CD4-positive, alpha-beta T cell treated with Interleukin-12 subunit alpha and Interleukin-12 subunit beta, for 1 hour (primary cell): ENCODE data around the gene BTLA.
"Not testable (repeated sequence)": the region's sequence is repeated elsewhere in the genome, so short reads cannot be mapped to it uniquely, and the experiment has no call there.

Experiments
- DNase-seq: peaks from one replicate; pipeline ENCODE4 v3.0.0-alpha.2; 2020

Gene BTLA, protein sequence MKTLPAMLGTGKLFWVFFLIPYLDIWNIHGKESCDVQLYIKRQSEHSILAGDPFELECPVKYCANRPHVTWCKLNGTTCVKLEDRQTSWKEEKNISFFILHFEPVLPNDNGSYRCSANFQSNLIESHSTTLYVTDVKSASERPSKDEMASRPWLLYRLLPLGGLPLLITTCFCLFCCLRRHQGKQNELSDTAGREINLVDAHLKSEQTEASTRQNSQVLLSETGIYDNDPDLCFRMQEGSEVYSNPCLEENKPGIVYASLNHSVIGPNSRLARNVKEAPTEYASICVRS

DNA sequence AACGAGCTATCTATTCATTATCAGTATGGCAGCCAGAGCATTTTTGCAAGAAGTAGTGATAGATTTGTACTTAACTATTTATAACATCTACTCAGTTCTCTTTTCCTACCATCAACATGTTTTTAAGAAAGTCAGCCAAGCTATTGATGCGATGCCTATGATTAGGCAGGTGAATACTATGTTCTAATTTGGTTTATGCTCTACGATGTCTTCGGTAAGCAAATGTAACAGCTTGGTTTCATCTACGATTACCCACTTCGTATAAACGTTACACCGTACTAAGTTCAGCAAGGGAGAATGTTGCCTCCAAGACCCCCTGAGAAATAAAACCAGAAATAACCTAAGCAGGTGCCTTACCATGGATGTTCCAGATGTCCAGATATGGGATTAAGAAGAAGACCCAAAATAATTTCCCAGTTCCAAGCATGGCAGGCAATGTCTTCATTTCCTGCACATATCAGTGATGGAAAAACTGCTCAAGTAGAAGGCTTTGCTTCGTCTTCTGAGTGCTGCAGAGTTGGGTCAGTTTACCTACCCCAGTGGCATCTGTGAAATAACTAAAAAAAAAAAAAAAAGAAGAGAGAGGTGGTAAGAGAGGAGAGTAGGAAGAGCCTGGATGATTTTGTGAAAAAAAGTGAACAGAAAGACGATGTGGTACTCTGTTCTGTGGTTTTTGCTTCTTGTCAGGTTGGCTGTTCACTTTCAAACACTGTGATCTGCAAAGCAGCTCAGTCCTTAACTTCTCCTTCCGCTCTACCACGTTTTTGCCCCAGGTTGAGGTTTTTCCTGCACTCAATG lies at the start of gene BTLA:
Gene BTLA, minus strand, starts transcription at position 559 of the 798 bp plus-strand sequence. Its CDS starts 114 bp downstream, at position 445.
- peak; percentile 45 for DNase-seq

GRCh38 chr3:112546216-112546759 lies 47.0 kb upstream of the BTLA start:
- DNase-seq: no peak

- no peak for DNase-seq
Observed at GRCh38 chr3:112539825-112540650, 40.8 kb upstream of the BTLA start.

DNA sequence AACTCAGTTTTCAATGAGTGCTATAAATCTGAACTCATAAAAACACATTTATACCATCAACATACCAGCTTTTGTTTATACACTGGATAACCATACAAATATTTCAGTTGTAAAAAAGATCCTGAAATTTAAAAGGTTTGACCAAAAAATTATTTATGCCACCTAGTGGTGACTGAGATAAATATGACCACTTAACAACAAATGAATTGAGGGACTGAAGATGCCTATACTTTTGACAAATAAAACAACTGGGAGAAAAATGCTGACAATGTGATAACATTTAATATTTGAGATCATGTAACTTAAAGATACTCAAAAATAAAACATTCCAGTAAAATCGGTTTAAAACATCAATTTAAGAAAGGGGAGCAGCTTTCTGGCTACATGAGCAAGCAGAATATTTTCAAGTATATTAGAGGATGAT lies 32.1 kb upstream of the BTLA start:
- peak; percentile 46 for DNase-seq

DNA sequence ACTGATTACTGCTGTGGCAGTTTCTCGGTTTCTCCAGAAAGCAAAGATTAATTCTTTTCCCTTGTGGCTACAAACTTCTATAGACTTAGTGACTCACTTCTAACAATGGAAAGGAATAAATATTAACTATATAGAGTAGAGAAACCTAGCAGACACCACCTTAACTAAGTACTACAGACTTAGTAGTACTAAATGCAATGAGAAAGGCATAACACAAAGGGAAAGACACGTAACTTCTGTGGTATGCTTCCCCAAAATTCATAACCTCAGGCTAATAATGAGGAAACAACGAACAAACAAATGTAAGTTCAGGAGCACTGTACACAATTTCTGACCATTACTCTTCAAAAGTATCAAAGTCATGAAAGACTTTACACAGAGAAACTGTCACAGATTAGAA lies 31.3 kb upstream of the BTLA start:
- no peak for DNase-seq

GRCh38 chr3:112524127-112524526 lies 24.9 kb upstream of the BTLA start:
- DNase-seq: not testable (repeated sequence)

DNA sequence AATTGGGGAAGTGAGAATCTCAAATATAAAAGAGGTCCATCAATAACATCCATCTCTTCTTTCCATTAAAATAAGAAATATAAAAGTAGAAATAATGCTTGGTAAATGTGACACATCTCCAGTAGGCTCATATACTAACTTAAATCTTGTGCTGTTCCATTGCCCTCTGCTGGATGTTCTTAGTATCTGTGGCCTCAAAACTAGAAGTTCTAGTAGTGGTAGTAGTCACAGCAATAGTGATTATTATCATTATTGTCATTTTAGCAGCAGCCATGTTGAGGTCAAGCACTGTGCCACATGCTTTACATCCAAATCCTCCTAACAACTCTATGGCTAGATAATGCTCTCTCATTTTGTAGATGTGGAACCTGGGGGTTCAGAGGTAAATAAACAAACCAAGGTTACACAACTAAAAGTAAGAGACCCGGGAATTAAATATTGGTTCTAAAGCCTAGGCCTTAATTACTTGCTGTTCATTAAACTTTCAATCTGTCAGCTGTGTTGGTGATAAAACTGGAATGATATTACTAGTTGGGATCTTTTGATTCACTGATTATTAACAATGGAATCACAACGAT lies 20.2 kb upstream of the BTLA start:
- peak; percentile 77 for DNase-seq

DNA sequence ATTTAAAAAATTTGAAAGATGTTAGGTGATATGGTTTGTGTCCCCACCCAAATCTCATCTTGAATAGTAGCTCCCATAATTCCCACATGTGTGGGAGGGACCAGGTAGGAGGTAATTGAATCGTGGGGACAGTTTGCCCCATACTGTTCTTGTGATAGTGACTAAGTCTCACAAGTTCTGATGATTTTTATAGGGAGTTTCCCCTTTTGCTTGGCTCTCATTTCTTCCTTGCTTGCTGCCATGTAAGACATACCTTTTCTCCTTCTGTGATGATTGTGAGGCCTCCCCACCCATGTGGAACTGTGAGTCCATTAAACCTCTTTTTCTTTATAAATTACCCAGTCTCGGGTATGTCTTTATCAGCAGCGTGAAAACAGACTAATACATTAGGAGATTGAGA lies 19.7 kb upstream of the BTLA start:
- DNase-seq: not testable (repeated sequence)

DNA sequence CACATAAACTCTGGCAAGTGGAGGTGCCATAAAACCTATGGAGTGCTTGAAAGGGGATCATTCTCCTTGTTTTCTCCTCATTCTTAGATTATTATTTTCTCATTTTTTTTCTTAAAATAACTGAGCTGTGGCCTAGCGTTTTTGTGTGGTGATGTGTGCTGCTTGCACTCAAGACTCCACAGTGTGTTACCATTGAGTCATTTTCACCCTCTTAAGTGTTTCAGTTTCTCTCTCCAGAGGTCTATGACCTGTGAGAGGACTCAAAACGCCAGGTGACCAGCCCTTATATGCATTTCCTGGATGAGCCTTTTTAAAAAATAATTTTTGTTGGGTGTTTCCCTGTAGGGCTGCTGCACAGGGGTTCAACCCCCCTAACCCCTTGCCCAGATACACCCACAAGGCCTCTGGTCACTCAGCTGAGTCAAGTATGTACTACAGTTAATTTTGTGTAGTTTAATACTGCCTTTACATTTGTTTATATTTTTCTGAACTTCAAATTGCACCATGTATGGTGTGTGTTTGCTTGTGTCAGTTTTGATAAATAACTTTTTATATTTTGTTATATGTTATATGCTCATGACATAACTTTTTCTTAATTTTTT lies 15.4 kb upstream of the BTLA start:
- no peak for DNase-seq

GRCh38 chr3:112512320-112512719 lies 13.0 kb upstream of the BTLA start:
- no peak for DNase-seq

DNA sequence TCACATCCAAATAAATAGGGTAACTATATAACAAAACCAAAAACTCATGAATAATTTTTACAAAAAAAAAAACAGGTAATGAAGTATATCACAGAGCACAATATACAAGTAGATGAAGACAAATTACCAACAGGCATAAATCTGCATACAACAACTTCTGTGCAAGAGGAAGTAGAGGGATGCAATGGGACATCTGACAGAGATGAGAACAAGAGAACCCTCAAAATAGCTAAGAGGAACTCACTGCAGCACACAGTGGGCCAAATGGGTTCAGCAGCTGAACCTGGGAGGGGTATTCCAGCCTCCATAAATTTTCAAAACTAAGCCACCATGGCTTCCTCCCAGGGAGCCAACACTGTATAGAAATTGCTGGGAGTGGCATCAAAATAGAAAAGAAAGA lies 9.6 kb upstream of the BTLA start:
- DNase-seq: no peak

DNA sequence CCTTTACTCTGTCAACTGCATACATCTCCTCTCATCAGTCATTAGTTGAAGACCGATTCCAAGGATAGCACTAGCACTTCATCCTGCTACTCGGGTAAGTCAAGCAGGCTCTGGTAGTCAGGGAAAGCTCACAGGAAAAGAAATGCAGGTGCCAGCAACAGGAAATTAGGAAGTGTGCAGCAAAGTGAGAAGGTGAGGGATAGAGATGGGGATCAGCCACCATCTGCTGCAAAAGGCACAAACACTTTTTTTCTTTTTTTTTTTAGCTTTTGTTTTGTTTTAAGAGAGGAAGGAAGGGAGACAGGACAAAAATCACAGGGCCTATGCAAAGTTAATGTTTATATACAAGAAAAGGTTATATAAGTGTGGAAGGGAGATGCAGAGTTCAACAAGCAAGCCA lies 9.0 kb upstream of the BTLA start:
- no peak for DNase-seq

GRCh38 chr3:112505907-112506306 lies 6.6 kb upstream of the BTLA start:
- no peak for DNase-seq

- DNase-seq: no peak
Observed at GRCh38 chr3:112504123-112504522, 4.9 kb upstream of the BTLA start.

- DNase-seq: no peak
Observed at GRCh38 chr3:112503304-112503972, 4.2 kb upstream of the BTLA start.

DNA sequence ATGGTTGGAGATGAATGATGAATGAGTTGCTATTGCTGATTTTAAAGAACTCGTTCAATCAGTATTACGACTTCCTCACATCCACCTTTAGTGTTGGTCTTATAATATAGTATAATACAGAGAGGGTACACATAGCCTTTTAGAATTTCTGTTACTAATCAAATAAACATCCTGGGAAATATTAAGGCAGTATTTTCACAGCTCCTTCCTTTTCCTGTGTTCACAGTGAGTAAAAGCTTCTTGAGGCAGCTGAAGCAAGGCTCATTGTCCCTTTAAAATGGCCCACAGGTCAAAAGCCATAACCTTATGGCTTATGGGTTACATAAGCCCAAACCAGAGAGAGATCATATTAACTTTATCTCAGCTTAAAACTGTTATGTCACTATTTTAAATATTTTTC lies 1.3 kb upstream of the BTLA start:
- DNase-seq: no peak

DNA sequence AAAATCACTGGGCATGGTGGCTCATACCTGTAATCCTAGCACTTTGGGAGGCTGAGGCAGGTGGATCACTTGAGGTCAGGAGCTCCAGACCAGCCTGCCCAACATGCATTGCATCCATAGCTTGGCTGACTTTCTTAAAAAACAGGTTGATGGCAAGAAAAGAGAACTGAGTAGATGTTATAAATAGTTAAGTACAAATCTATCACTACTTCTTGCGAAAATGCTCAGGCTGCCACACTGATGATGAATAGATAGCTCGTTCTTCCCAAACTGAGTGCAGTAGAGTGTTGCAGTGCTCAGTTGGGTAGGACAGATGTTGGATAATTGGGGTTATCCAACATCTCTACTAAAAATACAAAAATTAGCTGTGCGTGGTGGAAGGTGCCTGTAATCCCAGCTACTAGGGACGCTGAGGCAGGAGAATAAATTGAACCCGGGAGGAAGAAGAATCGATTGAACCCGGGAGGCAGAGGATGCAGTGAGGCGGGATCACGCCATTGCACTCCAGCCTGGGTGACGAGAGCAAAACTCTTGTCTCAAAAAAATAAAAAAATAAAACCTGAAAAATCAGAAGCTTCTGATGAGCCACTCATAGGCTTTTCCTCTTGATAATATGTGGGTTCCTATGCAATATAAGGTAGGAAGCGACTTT lies 1.2 kb downstream of the BTLA start:
- DNase-seq: no peak

GRCh38 chr3:112496366-112497067 lies 2.8 kb downstream of the BTLA start:
- peak; percentile 29 for DNase-seq

GRCh38 chr3:112494448-112494767 lies 4.9 kb downstream of the BTLA start:
- not testable (repeated sequence) for DNase-seq

DNA sequence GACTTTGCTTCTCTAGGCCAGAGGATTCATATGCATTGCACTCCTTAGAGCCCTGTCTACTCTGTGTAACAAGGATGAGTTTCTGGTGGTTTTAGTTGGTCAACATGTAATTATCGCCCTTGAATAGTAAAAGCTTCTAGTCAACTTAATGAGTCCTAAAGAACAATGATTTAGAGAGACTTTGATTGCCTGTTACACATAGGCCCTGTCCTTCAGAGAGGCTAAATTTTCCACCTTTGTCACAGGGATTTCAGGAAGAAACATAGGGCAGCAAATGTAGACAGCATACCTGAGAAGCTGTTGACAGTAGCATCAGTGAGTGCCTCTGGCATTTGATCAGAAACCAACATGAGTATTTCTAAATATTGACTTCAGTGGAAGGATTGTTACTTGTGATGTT lies 7.1 kb downstream of the BTLA start:
- no peak for DNase-seq

DNA sequence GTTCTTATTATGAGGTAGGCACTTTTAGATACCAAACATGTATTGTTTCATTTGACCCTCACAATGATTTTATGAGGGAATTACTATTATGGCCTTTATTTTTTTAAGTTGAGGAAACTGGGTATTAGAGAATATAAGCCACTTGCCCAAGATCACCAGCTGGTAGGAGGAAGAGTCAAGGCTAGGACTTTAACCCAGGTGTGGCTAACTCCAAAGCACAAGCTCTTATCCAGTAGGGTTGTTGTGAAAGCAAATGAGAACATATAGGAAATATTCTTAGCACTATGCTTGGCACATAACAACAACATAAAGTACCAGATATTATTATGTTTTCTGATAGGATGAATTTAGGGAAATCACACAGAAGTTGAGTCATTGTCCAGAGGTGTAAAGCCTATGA lies 7.9 kb downstream of the BTLA start:
- DNase-seq: no peak
